ENCODE results near the gene ACVR1B.

GRCh38 chr12:51942056-51942455 is 9.4 kb upstream of the ACVR1B start:
- no peak for TF ChIP-seq EP300 (IDR thresholded peaks at IDR 0.05)
- TF ChIP-seq, protein P1, sequence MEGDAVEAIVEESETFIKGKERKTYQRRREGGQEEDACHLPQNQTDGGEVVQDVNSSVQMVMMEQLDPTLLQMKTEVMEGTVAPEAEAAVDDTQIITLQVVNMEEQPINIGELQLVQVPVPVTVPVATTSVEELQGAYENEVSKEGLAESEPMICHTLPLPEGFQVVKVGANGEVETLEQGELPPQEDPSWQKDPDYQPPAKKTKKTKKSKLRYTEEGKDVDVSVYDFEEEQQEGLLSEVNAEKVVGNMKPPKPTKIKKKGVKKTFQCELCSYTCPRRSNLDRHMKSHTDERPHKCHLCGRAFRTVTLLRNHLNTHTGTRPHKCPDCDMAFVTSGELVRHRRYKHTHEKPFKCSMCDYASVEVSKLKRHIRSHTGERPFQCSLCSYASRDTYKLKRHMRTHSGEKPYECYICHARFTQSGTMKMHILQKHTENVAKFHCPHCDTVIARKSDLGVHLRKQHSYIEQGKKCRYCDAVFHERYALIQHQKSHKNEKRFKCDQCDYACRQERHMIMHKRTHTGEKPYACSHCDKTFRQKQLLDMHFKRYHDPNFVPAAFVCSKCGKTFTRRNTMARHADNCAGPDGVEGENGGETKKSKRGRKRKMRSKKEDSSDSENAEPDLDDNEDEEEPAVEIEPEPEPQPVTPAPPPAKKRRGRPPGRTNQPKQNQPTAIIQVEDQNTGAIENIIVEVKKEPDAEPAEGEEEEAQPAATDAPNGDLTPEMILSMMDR (IDR thresholded peaks at IDR 0.05) = no peak
- TF ChIP-seq POLR2AphosphoS5 (IDR thresholded peaks at IDR 0.05) = no peak
